Keratinocyte (primary cell): ENCODE measurements around the gene PRXL2B. TPM values are rescaled to one million over a fixed set of nuclear protein-coding genes. Genes with fewer than 3 reads are reported as not detected.

ENCODE experiments used
- DNase-seq: peaks from one replicate; pipeline ENCODE4 v3.0.0-alpha.2; 2011; ENCODE audit warnings: low read depth, missing footprints, low spot score
- FAIRE-seq: peaks from 2 replicates; lab custom pipeline; 2011; peaks lifted over from hg19 to GRCh38; lab: Jason Lieb, UNC
- H2AFZ ChIP-seq: 2 replicates; pipeline ENCODE4 v1.6.0; 2012; ENCODE audit warnings: low read length, control low read depth, inconsistent platforms; ENCODE audit not compliant: control insufficient read depth
- H3K27ac ChIP-seq: 2 replicates; pipeline ENCODE4 v1.5.1; 2011; ENCODE audit warnings: low read length; ENCODE audit not compliant: control insufficient read depth, insufficient read depth
- H3K27me3 ChIP-seq: 3 replicates; pipeline ENCODE4 v1.6.0; 2011; ENCODE audit warnings: low read length; ENCODE audit not compliant: control insufficient read depth, insufficient read depth; ENCODE audit errors: extremely low read depth
- H3K36me3 ChIP-seq, 2 experiments: 2 replicates in 1 of 2; 3 replicates in 1 of 2; pipeline ENCODE4 v1.5.1; 2011; ENCODE audit warnings: low read length in 2 of 2, mild to moderate bottlenecking in 1 of 2; ENCODE audit not compliant: control insufficient read depth in 2 of 2, insufficient read depth in 2 of 2; ENCODE audit errors: extremely low read depth in 1 of 2
- H3K4me1 ChIP-seq: 3 replicates; pipeline ENCODE4 v1.5.1; 2011; ENCODE audit warnings: low read length; ENCODE audit not compliant: control insufficient read depth, insufficient read depth; ENCODE audit errors: extremely low read depth
- H3K4me2 ChIP-seq: 3 replicates; pipeline ENCODE4 v1.6.0; 2011; ENCODE audit warnings: low read depth, low read length; ENCODE audit not compliant: control insufficient read depth, insufficient read depth; ENCODE audit errors: extremely low read depth
- H3K4me3 ChIP-seq, 3 experiments: fragments of 200-600 bp in 1 of 3; sonication (generic) in 1 of 3; 2 replicates in 2 of 3; 3 replicates in 1 of 3; pipeline ENCODE4 v1.5.1; 2011 to 2016; ENCODE audit warnings: low read length in 3 of 3, mild to moderate bottlenecking in 3 of 3, control low read depth in 2 of 3, inconsistent platforms in 1 of 3, low read depth in 1 of 3, mixed read lengths in 1 of 3, mixed run types in 1 of 3, moderate library complexity in 1 of 3; ENCODE audit not compliant: control insufficient read depth in 2 of 3, insufficient read depth in 2 of 3; ENCODE audit errors: extremely low read depth in 1 of 3
- H3K79me2 ChIP-seq: 2 replicates; pipeline ENCODE4 v1.6.0; 2012; ENCODE audit warnings: low read length; ENCODE audit not compliant: control insufficient read depth, insufficient read depth
- H3K9ac ChIP-seq: 3 replicates; pipeline ENCODE4 v1.6.0; 2011; ENCODE audit warnings: low read length; ENCODE audit not compliant: control insufficient read depth, insufficient read depth; ENCODE audit errors: extremely low read depth
- H3K9me1 ChIP-seq: 3 replicates; pipeline ENCODE4 v1.6.0; 2011; ENCODE audit warnings: low read length; ENCODE audit not compliant: control insufficient read depth, insufficient read depth; ENCODE audit errors: extremely low read depth
- H3K9me3 ChIP-seq: 2 replicates; pipeline ENCODE4 v1.5.1; 2012; ENCODE audit warnings: low read depth, low read length; ENCODE audit not compliant: control insufficient read depth
- H4K20me1 ChIP-seq: 3 replicates; pipeline ENCODE4 v1.6.0; 2011; ENCODE audit warnings: low read length; ENCODE audit not compliant: control insufficient read depth, insufficient read depth; ENCODE audit errors: extremely low read depth
- EZH2 ChIP-seq: IDR thresholded peaks from one replicate; pipeline ENCODE4 v1.6.1; 2012; ENCODE audit warnings: inconsistent platforms, mild to moderate bottlenecking, low read length, moderate library complexity
- dilution Hi-C: fragments of 300-500 bp; cut with MboI; formaldehyde crosslinking; loops from one replicate; pipeline ENCODE4 v1.7.0; 2020; ENCODE audit warnings: low sequenced_read_pairs; ENCODE audit not compliant: extremely low pct_ligation_motif_present
- polyA plus RNA-seq, 5 experiments: library from polyadenylated mRNA; depleted of rRNA in 3 of 5; stranded (reverse) in 3 of 5; stranded (forward) in 1 of 5; unstranded in 1 of 5; fragments of >200 nt; gene quantifications; 1 replicate in 1 of 5; 2 replicates in 3 of 5; 3 replicates in 1 of 5; pipeline versions ENCODE4 v1.2.1 to v1.2.3, GENCODE V29; 2011 to 2012; ENCODE audit warnings: missing spikeins in 2 of 5, low read depth in 1 of 5, low replicate concordance in 1 of 5
- TF ChIP-seq, protein P1 (sequence below), 3 experiments: IDR thresholded peaks in 1 of 3; conservative IDR thresholded peaks in 1 of 3; optimal IDR thresholded peaks in 1 of 3; 2 replicates in 2 of 3; 3 replicates in 1 of 3; pipeline versions ENCODE3 to v1.5.1; 2011; ENCODE audit warnings: low read length in 3 of 3, mild to moderate bottlenecking in 3 of 3, moderate library complexity in 2 of 3, control low read depth in 1 of 3, inconsistent platforms in 1 of 3; ENCODE audit not compliant: insufficient read depth in 2 of 3; ENCODE audit errors: extremely low read depth in 1 of 3

Gene PRXL2B
- polyA plus RNA-seq, 1 donor (not counting 4 experiments of a cell fraction or from before 2014, with no cell fraction given): 11.4 TPM

DNA sequence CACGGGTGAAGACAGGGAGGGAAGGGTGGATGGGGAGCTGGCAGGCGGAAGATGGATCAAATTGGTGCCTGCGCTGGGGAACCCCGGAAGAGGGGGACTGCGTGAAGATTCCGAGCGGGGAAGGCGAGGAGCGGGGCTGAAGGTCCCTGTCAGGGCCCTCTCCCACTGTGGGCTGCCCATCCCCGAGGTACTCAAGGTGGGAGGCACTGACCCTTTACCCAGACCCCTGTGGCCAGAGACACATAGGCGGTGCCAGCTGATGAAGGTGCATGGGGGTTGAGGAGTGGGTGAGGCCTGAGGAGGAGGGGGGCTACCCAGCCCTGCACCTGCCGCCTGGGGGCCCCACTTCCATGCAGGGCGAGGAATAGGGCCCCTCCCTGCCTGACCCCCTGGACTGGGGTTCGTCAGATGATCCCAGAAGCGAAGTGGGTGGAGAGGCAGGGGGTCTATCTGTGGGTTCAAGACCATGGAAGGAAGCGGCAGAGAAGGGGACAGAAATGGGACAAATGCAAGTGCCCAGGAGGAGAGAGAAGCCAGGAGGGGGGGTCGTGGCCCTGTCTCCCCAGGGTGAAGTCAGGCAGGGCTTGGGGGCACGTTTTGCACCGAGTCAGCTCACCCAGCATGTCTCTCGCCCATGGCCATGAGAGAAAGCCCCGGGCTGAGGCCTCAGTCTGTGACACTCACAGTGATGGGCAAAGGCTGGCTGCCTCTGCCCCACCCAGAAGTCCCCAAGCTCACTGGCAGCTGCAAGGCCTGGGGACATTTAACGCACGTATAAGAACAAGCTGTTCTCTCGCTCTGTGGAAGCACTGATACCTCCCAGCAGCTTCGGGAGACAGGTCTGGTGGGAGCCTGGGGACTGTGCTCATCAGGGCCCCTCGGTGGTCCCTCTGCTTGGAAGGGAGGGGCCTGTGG is 53.3 kb downstream of the PRXL2B start:
- peaks cover 13% of the 10 kb centered on the region for H3K9me3 ChIP-seq
- TF ChIP-seq, protein P1, sequence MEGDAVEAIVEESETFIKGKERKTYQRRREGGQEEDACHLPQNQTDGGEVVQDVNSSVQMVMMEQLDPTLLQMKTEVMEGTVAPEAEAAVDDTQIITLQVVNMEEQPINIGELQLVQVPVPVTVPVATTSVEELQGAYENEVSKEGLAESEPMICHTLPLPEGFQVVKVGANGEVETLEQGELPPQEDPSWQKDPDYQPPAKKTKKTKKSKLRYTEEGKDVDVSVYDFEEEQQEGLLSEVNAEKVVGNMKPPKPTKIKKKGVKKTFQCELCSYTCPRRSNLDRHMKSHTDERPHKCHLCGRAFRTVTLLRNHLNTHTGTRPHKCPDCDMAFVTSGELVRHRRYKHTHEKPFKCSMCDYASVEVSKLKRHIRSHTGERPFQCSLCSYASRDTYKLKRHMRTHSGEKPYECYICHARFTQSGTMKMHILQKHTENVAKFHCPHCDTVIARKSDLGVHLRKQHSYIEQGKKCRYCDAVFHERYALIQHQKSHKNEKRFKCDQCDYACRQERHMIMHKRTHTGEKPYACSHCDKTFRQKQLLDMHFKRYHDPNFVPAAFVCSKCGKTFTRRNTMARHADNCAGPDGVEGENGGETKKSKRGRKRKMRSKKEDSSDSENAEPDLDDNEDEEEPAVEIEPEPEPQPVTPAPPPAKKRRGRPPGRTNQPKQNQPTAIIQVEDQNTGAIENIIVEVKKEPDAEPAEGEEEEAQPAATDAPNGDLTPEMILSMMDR (optimal IDR thresholded peaks at IDR 0.05 in 1 of 3, IDR thresholded peaks at IDR 0.05 in 1 of 3, conservative IDR thresholded peaks at IDR 0.05 in 1 of 3; ENCODE audit: extremely low read depth in 1 of 3, insufficient read depth in 2 of 3, low read length in 3 of 3): no peak
- TF ChIP-seq EZH2: no peak

DNA sequence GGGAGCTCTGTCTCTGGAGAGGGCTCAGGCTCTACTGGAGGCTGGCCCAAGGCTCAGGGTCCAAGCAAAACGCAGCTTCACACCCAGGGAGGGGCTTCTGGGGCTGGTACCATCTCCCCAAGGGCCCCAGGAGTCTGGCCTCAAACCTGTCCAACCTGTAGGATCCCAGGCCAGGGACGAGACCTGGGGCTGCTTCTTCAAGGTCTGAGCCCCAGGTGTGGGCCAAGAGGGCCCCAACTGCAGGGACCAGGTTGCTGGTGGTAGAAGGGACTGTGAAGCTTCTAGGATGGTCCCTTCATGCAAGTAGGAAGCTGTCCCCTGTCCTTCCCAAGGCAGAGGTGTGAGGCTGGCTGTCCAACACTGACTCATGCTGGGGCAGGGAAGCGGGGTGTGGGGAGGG is 54.0 kb downstream of the PRXL2B start:
- H3K4me1 ChIP-seq: no peaks in the 10 kb centered on the region
- H3K27me3 ChIP-seq: no peaks in the 10 kb centered on the region
- H2AFZ ChIP-seq: no peak overlapping the region
- DNase-seq (no peak), FAIRE-seq (no peak)
- no peaks in the 10 kb centered on the region for H3K9me1 ChIP-seq
- no peak overlapping the region for H3K4me2 ChIP-seq
- peaks cover 13% of the 10 kb centered on the region for H3K9me3 ChIP-seq
- H3K27ac ChIP-seq: no peak overlapping the region
- no peaks in the 10 kb centered on the region for H3K79me2 ChIP-seq
- no peak overlapping the region for H3K9ac ChIP-seq
- H3K36me3 ChIP-seq: no peaks in the 10 kb centered on the region
- H3K4me3 ChIP-seq: no peak overlapping the region
- dilution Hi-C loops: no loop called here
- H4K20me1 ChIP-seq: no peaks in the 10 kb centered on the region
- no peak for TF ChIP-seq EZH2
- TF ChIP-seq, protein P1 (optimal IDR thresholded peaks at IDR 0.05 in 1 of 3, IDR thresholded peaks at IDR 0.05 in 1 of 3, conservative IDR thresholded peaks at IDR 0.05 in 1 of 3; ENCODE audit: extremely low read depth in 1 of 3, insufficient read depth in 2 of 3, low read length in 3 of 3): no peak

More for the DNA sequence above, 53.3 kb downstream of the PRXL2B start:
- no peaks in the 10 kb centered on the region for H3K4me1 ChIP-seq
- no peaks in the 10 kb centered on the region for H3K27me3 ChIP-seq
- dilution Hi-C loops: no loop called here
- H3K79me2 ChIP-seq: no peaks in the 10 kb centered on the region
- H3K4me3 ChIP-seq: no peak overlapping the region
- DNase-seq: no peak
- no peak for FAIRE-seq
- no peak overlapping the region for H3K9ac ChIP-seq
- no peaks in the 10 kb centered on the region for H3K36me3 ChIP-seq
- H3K27ac ChIP-seq: no peak overlapping the region
- H3K9me1 ChIP-seq: no peaks in the 10 kb centered on the region
- no peaks in the 10 kb centered on the region for H4K20me1 ChIP-seq
- no peak overlapping the region for H3K4me2 ChIP-seq
- H2AFZ ChIP-seq: no peak overlapping the region

Other genes with a start within 250 kb of the PRXL2B start
- gene MORN1, start 195.2 kb upstream of the PRXL2B start, polyA plus RNA-seq: 2.1 to 3.9 TPM (median 3.7 TPM) in 3 replicates
- 242 to 297 TPM (median 254 TPM) in 3 replicates for gene RER1, start 194.9 kb upstream of the PRXL2B start, polyA plus RNA-seq
- 13.8 to 17.6 TPM (median 17.0 TPM) in 3 replicates for gene PEX10, start 174.2 kb upstream of the PRXL2B start, polyA plus RNA-seq
- 57.4 to 74.0 TPM (median 66.3 TPM) in 3 replicates for gene PLCH2, start 110.5 kb upstream of the PRXL2B start, polyA plus RNA-seq
- gene PANK4, start 60.2 kb upstream of the PRXL2B start, polyA plus RNA-seq: 14.5 to 15.7 TPM (median 14.8 TPM) in 3 replicates
- 0.33 to 0.44 TPM (median 0.37 TPM) in 3 replicates for gene HES5, start 56.5 kb upstream of the PRXL2B start, polyA plus RNA-seq
- gene TNFRSF14, start 30.4 kb upstream of the PRXL2B start, polyA plus RNA-seq: 5.2 to 10.9 TPM (median 7.5 TPM) in 3 replicates
- gene MMEL1, start 46.2 kb downstream of the PRXL2B start, polyA plus RNA-seq: 0.15 to 0.17 TPM in 2 of 3 replicates, not detected in the other
- 0.01 to 0.04 TPM (median 0.04 TPM) in 3 replicates for gene TTC34, start 214.9 kb downstream of the PRXL2B start, polyA plus RNA-seq